MM.1S (cell line): Measurements from ENCODE around the gene DUSP18.

Source experiments
- DNase-seq: peaks from one replicate; pipeline ENCODE4 v3.0.0-alpha.2; 2015
- H2AFZ ChIP-seq: fragments of 300-600 bp; sonication (generic); 2 replicates; pipeline ENCODE4 v1.6.0; 2016; ENCODE audit warnings: antibody characterized with exemption, low read length
- H3F3A ChIP-seq: fragments of 300-600 bp; sonication (generic); 2 replicates; pipeline ENCODE4 v1.6.1; 2016; ENCODE audit warnings: mild to moderate bottlenecking, antibody characterized with exemption, low read length, moderate library complexity, mixed read lengths; ENCODE audit not compliant: insufficient read depth
- H3K27ac ChIP-seq: fragments of 300-600 bp; sonication (generic); 2 replicates; pipeline ENCODE4 v1.5.1; 2016; ENCODE audit warnings: mild to moderate bottlenecking, low read length
- H3K27me3 ChIP-seq: fragments of 300-600 bp; sonication (generic); replicated peaks from 2 replicates; pipeline ENCODE4 v1.6.0; 2016; ENCODE audit warnings: low read length; ENCODE audit not compliant: insufficient read depth
- H3K36me3 ChIP-seq: fragments of 300-600 bp; sonication (generic); replicated peaks from 2 replicates; pipeline ENCODE4 v1.6.1; 2016; ENCODE audit warnings: mild to moderate bottlenecking, low read length, mixed read lengths; ENCODE audit not compliant: insufficient read depth
- H3K4me1 ChIP-seq: fragments of 300-600 bp; sonication (generic); 2 replicates; pipeline ENCODE4 v1.6.1; 2016; ENCODE audit warnings: low read length, mixed read lengths
- H3K4me2 ChIP-seq: fragments of 300-600 bp; sonication (generic); 2 replicates; pipeline ENCODE4 v1.6.0; 2016; ENCODE audit warnings: low read depth, low read length
- H3K4me3 ChIP-seq: fragments of 300-600 bp; sonication (generic); 2 replicates; pipeline ENCODE4 v1.5.1; 2016; ENCODE audit warnings: low read length, mixed read lengths
- H3K79me2 ChIP-seq: fragments of 300-600 bp; sonication (generic); 2 replicates; pipeline ENCODE4 v1.6.1; 2016; ENCODE audit warnings: mixed run types, low read length, mixed read lengths
- H3K9ac ChIP-seq: fragments of 300-600 bp; sonication (generic); 2 replicates; pipeline ENCODE4 v1.6.1; 2016; ENCODE audit warnings: low read length, mixed read lengths
- H3K9me2 ChIP-seq: fragments of 300-600 bp; sonication (generic); replicated peaks from 2 replicates; pipeline ENCODE4 v1.6.1; 2016; ENCODE audit warnings: mild to moderate bottlenecking, low read length, mixed read lengths; ENCODE audit not compliant: insufficient read depth
- H3K9me3 ChIP-seq: fragments of 300-600 bp; sonication (generic); replicated peaks from 2 replicates; pipeline ENCODE4 v1.6.1; 2016; ENCODE audit warnings: mild to moderate bottlenecking, low read length, mixed read lengths; ENCODE audit not compliant: insufficient read depth
- H4K20me1 ChIP-seq: fragments of 300-600 bp; sonication (generic); 2 replicates; pipeline ENCODE4 v1.6.1; 2016; ENCODE audit warnings: mild to moderate bottlenecking, low read length, moderate library complexity, mixed read lengths; ENCODE audit not compliant: insufficient read depth
- CTCF ChIP-seq: fragments of 300-600 bp; sonication (generic); IDR thresholded peaks from 2 replicates; pipeline ENCODE4 v1.5.1; 2016; ENCODE audit warnings: antibody characterized with exemption, low read length, mixed read lengths
- EZH2 ChIP-seq: fragments of 300-600 bp; sonication (generic); optimal IDR thresholded peaks from 2 replicates; pipeline ENCODE3; 2017; ENCODE audit warnings: low read depth, mild to moderate bottlenecking, antibody characterized with exemption, low read length, mixed read lengths
- EZH2phosphoT487 ChIP-seq: fragments of 300-600 bp; sonication (generic); IDR thresholded peaks from 2 replicates; pipeline ENCODE4 v1.6.1; 2018; ENCODE audit warnings: antibody characterized with exemption, low read length

Gene DUSP18

GRCh38 chr22:30652852-30653251 is 14.8 kb downstream of the DUSP18 start:
- no peaks in the 10 kb centered on the region for H4K20me1 ChIP-seq
- H3K4me3 ChIP-seq: no peak overlapping the region
- H3K27me3 ChIP-seq: no peaks in the 10 kb centered on the region
- no peaks in the 10 kb centered on the region for H3K79me2 ChIP-seq
- H3K4me2 ChIP-seq: no peak overlapping the region
- no peaks in the 10 kb centered on the region for H3K4me1 ChIP-seq
- no peaks in the 10 kb centered on the region for H3K9me2 ChIP-seq
- H3K36me3 ChIP-seq: no peaks in the 10 kb centered on the region
- no peak for DNase-seq
- no peaks in the 10 kb centered on the region for H3K9me3 ChIP-seq
- no peak overlapping the region for H3K27ac ChIP-seq
- H3F3A ChIP-seq: no peaks in the 10 kb centered on the region
- TF ChIP-seq EZH2phosphoT487: no peak
- no peak for TF ChIP-seq CTCF
- no peak for TF ChIP-seq EZH2
- H2AFZ ChIP-seq: no peak overlapping the region
- no peak overlapping the region for H3K9ac ChIP-seq

- Histone ChIP-seq H3K36me3 (no peaks in the 10 kb centered on the region), H3K4me3 (no peak overlapping the region), H3K79me2 (no peaks in the 10 kb centered on the region), H2AFZ (no peak overlapping the region), H3F3A (no peaks in the 10 kb centered on the region), H3K9ac (no peak overlapping the region), H4K20me1 (no peaks in the 10 kb centered on the region), H3K27ac (no peak overlapping the region), H3K9me3 (no peaks in the 10 kb centered on the region), H3K27me3 (no peaks in the 10 kb centered on the region), H3K4me1 (no peaks in the 10 kb centered on the region), H3K4me2 (no peak overlapping the region), H3K9me2 (no peaks in the 10 kb centered on the region)
- TF ChIP-seq EZH2 (no peak), EZH2phosphoT487 (no peak), CTCF (no peak)
- no peak for DNase-seq
Observed at GRCh38 chr22:30650508-30651116, 17.1 kb downstream of the DUSP18 start.

- H3K4me1 ChIP-seq: no peaks in the 10 kb centered on the region
- H3K4me3 ChIP-seq: no peak overlapping the region
- no peak overlapping the region for H3K4me2 ChIP-seq
- no peaks in the 10 kb centered on the region for H3K79me2 ChIP-seq
- H3K27me3 ChIP-seq: no peaks in the 10 kb centered on the region
- TF ChIP-seq EZH2phosphoT487 (no peak), EZH2 (no peak), CTCF (no peak)
- H3F3A ChIP-seq: no peaks in the 10 kb centered on the region
- no peaks in the 10 kb centered on the region for H3K36me3 ChIP-seq
- no peaks in the 10 kb centered on the region for H3K9me3 ChIP-seq
- no peak overlapping the region for H3K27ac ChIP-seq
- H3K9ac ChIP-seq: no peak overlapping the region
- no peak overlapping the region for H2AFZ ChIP-seq
- DNase-seq: no peak
- no peaks in the 10 kb centered on the region for H4K20me1 ChIP-seq
- H3K9me2 ChIP-seq: no peaks in the 10 kb centered on the region
Observed at GRCh38 chr22:30649430-30650007, 18.2 kb downstream of the DUSP18 start.
